HG02588 (cell line): ENCODE data around the gene ARMC5.
A peak's percentile ranks its signal among the peaks of the same experiment; 100 is the strongest.
"Not testable (repeated sequence)": the region's sequence is repeated elsewhere in the genome, so short reads cannot be mapped to it uniquely, and the experiment has no call there.

Experiments used
- ATAC-seq: cut with Tn5 transposase; IDR thresholded peaks from one replicate; pipeline ENCODE4 v1.9.1; 2021; ENCODE audit warnings: mild to moderate bottlenecking, moderate library complexity; ENCODE audit not compliant: unreplicated experiment

The ARMC5 gene

GRCh38 chr16:31476303-31477219 lies 17.3 kb downstream of the ARMC5 start:
- ATAC-seq = peak; percentile 56

GRCh38 chr16:31477220-31478216 lies 18.2 kb downstream of the ARMC5 start:
- ATAC-seq = peak; percentile 29

GRCh38 chr16:31478956-31479355 lies 19.7 kb downstream of the ARMC5 start:
- ATAC-seq = no peak

- ATAC-seq = no peak
Measured at GRCh38 chr16:31479751-31480150, 20.4 kb downstream of the ARMC5 start.

- ATAC-seq = no peak
Measured at GRCh38 chr16:31480851-31481536, 21.7 kb downstream of the ARMC5 start.

GRCh38 chr16:31483081-31483480 lies 23.8 kb downstream of the ARMC5 start, which contains the start of gene SLC5A2:
Gene SLC5A2 (plus strand): TSS chr16:31483123. CDS start chr16:31483137, 14 bp downstream.
- ATAC-seq = no peak

- ATAC-seq = not testable (repeated sequence)
Measured at GRCh38 chr16:31484048-31484447, 24.7 kb downstream of the ARMC5 start.

GRCh38 chr16:31484491-31485171 lies 25.3 kb downstream of the ARMC5 start:
- ATAC-seq = no peak

GRCh38 chr16:31485571-31485970 lies 26.3 kb downstream of the ARMC5 start:
- no peak for ATAC-seq

- ATAC-seq = no peak
Measured at GRCh38 chr16:31486045-31486444, 26.7 kb downstream of the ARMC5 start.

- ATAC-seq = no peak
Measured at GRCh38 chr16:31487071-31487719, 27.9 kb downstream of the ARMC5 start.

- ATAC-seq = peak; percentile 78
Measured at GRCh38 chr16:31487720-31488467, 28.6 kb downstream of the ARMC5 start.

GRCh38 chr16:31488468-31489297 lies 29.4 kb downstream of the ARMC5 start:
- ATAC-seq = no peak

- no peak for ATAC-seq
Measured at GRCh38 chr16:31489298-31489564, 29.9 kb downstream of the ARMC5 start.

- no peak for ATAC-seq
Measured at GRCh38 chr16:31489616-31490584, 30.6 kb downstream of the ARMC5 start.

- no peak for ATAC-seq
Measured at GRCh38 chr16:31491778-31492418, 32.6 kb downstream of the ARMC5 start.
